GM13976 (cell line): Measurements from ENCODE around the gene MED15.

Source experiments
- DNase-seq: peaks from one replicate; pipeline ENCODE4 v3.0.0; 2012; ENCODE audit warnings: low spot score
- CTCF ChIP-seq: IDR thresholded peaks from 2 replicates; pipeline ENCODE4 v1.5.1; 2012; ENCODE audit warnings: borderline replicate concordance, mild to moderate bottlenecking; ENCODE audit not compliant: insufficient read depth; ENCODE audit errors: extremely low read depth, missing control alignments, control extremely low read depth
- in situ Hi-C: fragments of 300-500 bp; cut with MboI; formaldehyde crosslinking; loops from one replicate; pipeline ENCODE4 v1.12.0; 2022; ENCODE audit warnings: low sequenced_read_pairs, mixed read lengths, inconsistent platforms; ENCODE audit not compliant: unreplicated experiment

The MED15 gene

GRCh38 chr22:20554824-20555223, 47.4 kb downstream of the MED15 start:
- in situ Hi-C loops: no loop called here
- DNase-seq: no peak
- TF ChIP-seq CTCF: no peak

GRCh38 chr22:20558534-20558933, 51.1 kb downstream of the MED15 start:
- DNase-seq: no peak
- in situ Hi-C loops: no loop called here
- TF ChIP-seq CTCF: no peak

- no peak for DNase-seq
- in situ Hi-C loops: no loop called here
- no peak for TF ChIP-seq CTCF
Measured at GRCh38 chr22:20559174-20559760, 51.9 kb downstream of the MED15 start.

GRCh38 chr22:20560716-20561115, 53.3 kb downstream of the MED15 start:
- no peak for DNase-seq
- TF ChIP-seq CTCF: no peak
- in situ Hi-C loops: no loop called here

GRCh38 chr22:20561882-20562281, 54.5 kb downstream of the MED15 start:
- no peak for DNase-seq
- in situ Hi-C loops: no loop called here
- no peak for TF ChIP-seq CTCF

GRCh38 chr22:20562607-20563465, 55.4 kb downstream of the MED15 start:
- DNase-seq: no peak
- in situ Hi-C loops: no loop called here
- no peak for TF ChIP-seq CTCF
